Adipose tissue (tissue), 3 donors: Measurements from ENCODE around the gene PRIM2. TPM values are rescaled to one million over a fixed set of nuclear protein-coding genes. Genes with fewer than 3 reads are reported as not detected.
"Not testable (repeated sequence)": the region's sequence is repeated elsewhere in the genome, so short reads cannot be mapped to it uniquely, and the experiment has no call there.

Experiments
- H3K27ac ChIP-seq: one replicate; pipeline ENCODE4 v1.5.1; 2013; ENCODE audit warnings: low read depth, low read length
- WGBS, 3 donors: extraction: QIAGEN DNeasy Blood & Tissue Kit; methylation state at CpG; one replicate each; pipeline ENCODE4 v1.1.7; 2013; 5-methylcytosine and 5-hydroxymethylcytosine counted together
- polyA plus RNA-seq, 3 donors: library from polyadenylated mRNA; stranded (reverse); fragments of 200-250 nt; gene quantifications; one replicate each; pipeline ENCODE4 v1.2.3, GENCODE V29; 2013
- donor health status: healthy with polysubstance abuse.
- donor health status: Bipolar disorder and iron deficiency.
- donor health status: healthy.

PRIM2 gene
- polyA plus RNA-seq, 3 donors: 2.4 to 4.0 (median 2.9) TPM

- H3K27ac ChIP-seq: no peak overlapping the region
- whole genome bisulfite sequencing, 3 donors: 66 to 75% (median 67%) methylated on average over 2 of the region's 2 CpGs
Observed at GRCh38 chr6:57305761-57306160, 11.7 kb upstream of the PRIM2 start.

DNA sequence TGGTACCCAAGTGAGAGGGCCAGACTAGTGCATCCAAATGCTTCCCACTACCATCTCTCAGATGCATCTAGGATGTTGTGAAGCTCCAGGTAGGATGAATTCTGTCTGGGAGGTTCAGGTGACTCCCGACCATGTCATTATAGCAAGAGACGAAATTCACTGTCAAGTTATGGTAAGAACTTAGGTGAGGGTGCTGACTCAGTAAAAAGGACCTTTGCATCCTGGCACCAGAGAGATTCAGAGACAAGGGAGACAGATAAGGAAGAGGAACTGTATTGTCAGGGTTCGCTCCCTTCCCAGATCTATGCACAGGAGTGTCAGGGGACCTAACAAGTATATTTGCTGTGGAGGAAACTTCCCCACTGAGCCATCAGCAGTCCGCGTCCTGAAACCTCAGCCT is 11.2 kb upstream of the PRIM2 start:
- WGBS, 3 donors: 70 to 77% (median 73%) methylated on average over 5 of the region's 5 CpGs
- no peak overlapping the region for H3K27ac ChIP-seq

DNA sequence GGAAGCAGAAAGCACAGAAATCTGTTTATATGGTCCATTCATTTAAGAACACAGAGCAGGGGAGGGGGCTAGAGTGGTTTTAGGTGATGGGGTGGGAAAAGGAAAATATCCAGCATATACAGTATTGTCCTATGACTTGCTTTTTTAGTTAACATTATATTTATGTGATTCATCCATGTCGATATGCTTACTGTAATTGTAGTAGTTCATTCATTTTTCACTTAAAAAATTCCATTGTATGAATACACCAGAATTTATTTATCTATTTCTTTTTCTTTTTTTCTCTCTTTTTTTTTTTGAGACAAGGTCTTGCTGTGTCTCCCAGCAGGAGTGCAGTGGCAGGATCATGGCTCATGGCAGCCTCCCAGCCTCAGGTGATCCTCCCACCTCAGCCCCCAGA is 9.6 kb upstream of the PRIM2 start:
- H3K27ac ChIP-seq: no peak overlapping the region
- WGBS, 3 donors: 89 to 94% (median 90%) methylated on average over 1 of the region's 1 CpG

- not testable (repeated sequence) for H3K27ac ChIP-seq
- 45 to 100% (median 89%) methylated on average over 2 of the region's 3 CpGs for WGBS, 3 donors
Observed at GRCh38 chr6:57308755-57309154, 8.7 kb upstream of the PRIM2 start.

DNA sequence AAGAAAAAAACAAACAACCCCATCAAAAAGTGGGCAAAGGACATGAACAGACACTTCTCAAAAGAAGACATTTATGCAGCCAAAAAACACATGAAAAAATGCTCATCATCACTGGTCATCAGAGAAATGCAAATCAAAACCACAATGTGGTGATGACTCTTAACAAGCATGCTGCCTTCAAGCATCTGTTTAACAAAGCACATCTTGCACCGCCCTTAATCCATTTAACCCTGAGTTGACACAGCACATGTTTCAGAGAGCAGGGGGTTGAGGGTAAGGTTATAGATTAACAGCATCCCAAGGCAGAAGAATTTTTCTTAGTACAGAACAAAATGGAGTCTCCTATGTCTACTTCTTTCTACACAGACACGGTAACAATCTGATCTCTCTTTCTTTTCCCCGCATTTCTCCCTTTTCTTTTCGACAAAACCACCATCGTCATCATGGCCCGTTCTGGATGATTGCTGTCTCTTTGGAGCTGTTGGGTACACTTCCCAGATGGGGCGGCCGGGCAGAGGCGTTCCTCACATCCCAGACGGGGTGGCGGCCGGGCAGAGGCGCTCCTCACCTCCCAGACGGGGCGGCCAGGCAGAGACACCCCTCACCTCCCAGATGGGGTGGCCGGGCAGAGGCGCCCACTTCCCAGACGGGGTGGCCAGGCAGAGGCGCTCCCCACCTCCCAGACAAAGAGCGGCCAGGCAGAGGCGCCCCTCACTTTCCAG is 7.2 kb upstream of the PRIM2 start:
- WGBS, 3 donors: 93 to 97% (median 96%) methylated on average over 21 of the region's 21 CpGs
- H3K27ac ChIP-seq: not testable (repeated sequence)

GRCh38 chr6:57310817-57311157 is 6.6 kb upstream of the PRIM2 start:
- WGBS, 3 donors: 90 to 96% (median 95%) methylated on average over 20 to 24 of the region's 24 CpGs
- no peak overlapping the region for H3K27ac ChIP-seq

GRCh38 chr6:57311300-57312003 is 6.0 kb upstream of the PRIM2 start:
- not testable (repeated sequence) for H3K27ac ChIP-seq
- 93 to 95% (median 93%) methylated on average over 37 to 44 of the region's 44 CpGs for WGBS, 3 donors

DNA sequence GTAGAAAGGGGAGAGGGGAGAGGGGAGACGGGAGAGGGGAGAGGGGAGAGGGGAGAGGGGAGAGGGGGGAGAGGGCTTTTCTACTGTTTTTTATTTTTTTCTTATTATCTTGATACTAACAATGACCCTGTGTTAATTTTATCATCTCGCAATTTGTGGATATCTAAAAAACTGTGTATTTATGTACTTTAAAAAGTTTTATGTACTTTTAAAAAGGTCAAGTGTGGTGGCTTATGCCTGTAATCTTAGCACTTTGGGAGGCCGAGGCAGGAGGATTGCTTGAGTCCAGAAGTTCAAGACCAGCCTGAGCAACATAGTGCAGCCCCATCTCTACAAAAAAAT is 5.5 kb upstream of the PRIM2 start:
- WGBS, 3 donors: 62 to 93% (median 68%) methylated on average over 2 to 3 of the region's 3 CpGs
- no peak overlapping the region for H3K27ac ChIP-seq

DNA sequence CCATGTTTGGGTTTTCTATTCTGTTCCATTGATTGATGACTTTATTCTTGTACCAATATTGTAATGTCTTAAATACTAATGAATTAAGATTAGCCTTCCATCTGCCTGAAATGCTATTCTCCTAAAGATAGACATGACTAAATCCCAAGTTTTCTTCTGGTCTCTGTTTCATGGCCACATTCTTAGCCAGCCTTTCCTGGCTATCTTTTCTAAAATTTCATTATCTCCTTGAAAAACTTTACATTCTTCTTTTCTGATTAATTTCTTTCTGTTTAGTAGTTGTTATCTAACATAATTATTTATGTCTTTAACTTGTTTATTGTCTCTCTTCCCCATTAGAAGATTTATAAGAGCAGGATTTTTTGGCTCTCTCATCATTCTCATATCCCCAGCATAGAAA is 4.4 kb upstream of the PRIM2 start:
- no peak overlapping the region for H3K27ac ChIP-seq

GRCh38 chr6:57313711-57314471 is 3.5 kb upstream of the PRIM2 start:
- H3K27ac ChIP-seq: no peak overlapping the region
- WGBS, 3 donors: 66 to 77% (median 67%) methylated on average over 12 of the region's 12 CpGs

DNA sequence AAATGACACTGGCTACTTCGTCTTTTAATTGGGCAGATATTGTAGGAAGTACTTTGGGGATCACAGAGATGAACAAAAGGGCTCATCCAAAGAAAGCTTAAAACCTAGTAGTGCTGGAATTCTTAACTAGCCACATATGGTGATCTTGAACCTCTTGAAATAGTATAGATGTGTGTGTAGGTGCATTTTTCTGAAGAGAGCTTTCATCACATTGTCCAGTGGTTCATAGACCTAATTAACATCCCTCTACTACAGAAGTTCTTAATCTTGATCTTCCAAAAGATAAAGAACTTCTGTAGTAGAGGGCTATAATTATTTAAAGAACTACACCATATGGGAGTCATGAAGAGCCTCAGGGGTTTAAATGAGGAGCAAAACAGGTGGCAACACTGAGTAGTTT is 2.3 kb upstream of the PRIM2 start:
- H3K27ac ChIP-seq: no peak overlapping the region
- whole genome bisulfite sequencing, 3 donors: 80 to 91% (median 84%) methylated on average over 1 of the region's 1 CpG

DNA sequence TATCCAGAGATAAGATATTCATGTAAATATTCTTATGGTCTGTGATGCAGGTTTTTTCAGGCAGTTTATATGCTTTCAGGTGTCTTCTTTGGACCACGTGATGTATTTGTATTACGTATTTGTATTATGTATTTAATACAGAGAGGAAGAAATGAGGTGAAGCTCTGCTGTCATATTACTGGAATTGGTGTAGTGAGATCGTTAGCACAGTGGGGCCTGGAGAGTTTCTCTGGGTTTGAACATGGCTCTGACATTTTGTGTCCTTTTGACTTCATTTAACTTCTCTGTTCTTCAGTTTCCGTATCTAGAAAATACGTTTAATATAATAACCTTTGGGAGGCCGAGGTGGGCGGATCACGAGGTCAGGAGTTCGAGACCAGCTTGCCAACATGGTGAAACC is 1.6 kb upstream of the PRIM2 start:
- no peak overlapping the region for H3K27ac ChIP-seq
- 70 to 81% (median 78%) methylated on average over 9 of the region's 9 CpGs for WGBS, 3 donors

DNA sequence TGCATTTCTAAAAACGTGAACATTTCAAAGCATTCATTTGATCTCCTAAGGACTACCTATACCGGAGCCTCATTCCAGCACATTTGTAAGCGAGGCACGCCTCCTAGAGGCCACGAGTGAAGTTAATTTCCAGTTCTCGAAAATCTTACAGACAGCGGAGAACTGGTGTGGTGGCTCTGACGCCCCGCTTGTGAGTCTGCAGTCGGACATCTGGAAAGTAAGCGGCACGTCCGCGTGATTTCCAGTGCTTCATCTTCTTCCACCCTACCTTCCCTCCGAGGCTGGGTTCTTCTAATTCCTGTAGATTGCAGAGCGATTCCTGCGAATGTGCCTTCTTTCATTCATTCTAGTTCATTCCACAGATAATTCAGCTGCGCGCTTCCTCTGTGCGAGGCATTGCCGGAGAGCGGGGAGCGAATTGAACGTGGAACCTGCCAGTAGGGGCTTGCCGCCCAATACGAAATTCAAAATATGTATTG is 810 bp upstream of the PRIM2 start:
- no peak overlapping the region for H3K27ac ChIP-seq

GRCh38 chr6:57324538-57324937 is 7.1 kb downstream of the PRIM2 start:
- H3K27ac ChIP-seq: no peak overlapping the region
- WGBS, 3 donors: 0 to 14% (median 0%) methylated on average over 1 of the region's 1 CpG

More for the DNA sequence above, 810 bp upstream of the PRIM2 start:
- 0% methylated on average over 26 of the region's 26 CpGs for WGBS, 3 donors

GRCh38 chr6:57327311-57327710 is 9.9 kb downstream of the PRIM2 start:
- 83 to 94% (median 86%) methylated on average over 2 of the region's 2 CpGs for WGBS, 3 donors

GRCh38 chr6:57328074-57328473 is 10.6 kb downstream of the PRIM2 start:
- H3K27ac ChIP-seq: no peak overlapping the region
- 97 to 100% (median 100%) methylated on average over 1 of the region's 1 CpG for WGBS, 3 donors

More at GRCh38 chr6:57327311-57327710, 9.9 kb downstream of the PRIM2 start:
- H3K27ac ChIP-seq: no peak overlapping the region

- no peak overlapping the region for H3K27ac ChIP-seq
Observed at GRCh38 chr6:57329933-57330332, 12.5 kb downstream of the PRIM2 start.

DNA sequence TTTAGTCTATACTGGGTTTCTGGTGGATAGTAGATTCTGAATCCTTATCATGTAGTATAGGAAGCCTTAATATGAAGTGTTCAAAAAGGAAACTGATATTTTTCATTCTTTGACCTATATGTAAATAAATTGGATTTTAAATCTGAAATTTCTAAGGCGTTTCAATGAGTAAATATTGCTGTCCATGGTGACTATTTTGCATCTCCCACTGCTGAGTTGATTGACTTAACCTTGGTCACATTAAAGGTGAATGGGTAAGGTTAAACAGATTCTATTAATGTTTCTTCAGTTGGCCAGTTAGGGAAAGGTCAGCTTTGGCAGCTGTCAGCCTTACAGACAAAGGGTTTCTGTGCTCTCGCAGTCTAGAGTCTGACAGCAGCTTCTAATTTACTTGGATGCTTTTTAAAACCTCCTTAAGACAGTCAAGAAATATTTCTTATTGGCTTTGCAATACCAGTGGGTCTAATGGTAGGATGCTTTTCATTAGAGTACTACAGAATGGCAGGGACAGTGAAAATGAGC is 24.8 kb downstream of the PRIM2 start:
- no peak overlapping the region for H3K27ac ChIP-seq
- 50 to 91% (median 89%) methylated on average over 2 of the region's 2 CpGs for WGBS, 3 donors

DNA sequence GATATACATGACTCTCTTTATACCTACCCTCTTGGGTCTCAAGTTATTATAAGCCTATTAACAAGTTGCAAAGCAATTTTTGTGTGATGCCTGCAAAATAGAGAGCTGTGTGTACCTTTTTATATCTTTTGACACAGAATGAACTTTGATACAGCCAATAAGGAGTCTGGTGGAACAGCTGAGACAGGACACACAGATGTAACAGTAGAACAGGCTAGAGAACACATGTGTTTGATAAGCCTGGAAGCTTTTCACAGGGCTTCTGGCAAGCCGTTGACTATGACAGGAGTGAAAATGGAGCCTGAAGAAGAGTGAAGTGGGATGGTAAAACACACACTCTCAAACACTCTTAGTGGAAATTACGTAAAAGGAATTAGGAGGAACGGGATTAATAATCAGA is 25.9 kb downstream of the PRIM2 start:
- 82 to 93% (median 91%) methylated on average over 3 of the region's 3 CpGs for WGBS, 3 donors
- not testable (repeated sequence) for H3K27ac ChIP-seq
